SJSA1 (cell line): Measurements from ENCODE around the gene GDNF. TPM values are rescaled to one million over a fixed set of nuclear protein-coding genes. Genes with fewer than 3 reads are reported as not detected.
"Not testable (repeated sequence)": the region's sequence is repeated elsewhere in the genome, so short reads cannot be mapped to it uniquely, and the experiment has no call there.

Experiments
- DNase-seq, 2 experiments: peaks; one replicate each; pipeline ENCODE4 v3.0.0-alpha.2; 2015 to 2020; ENCODE audit warnings: low spot score in 2 of 2, low read depth in 1 of 2
- H3K27ac ChIP-seq: fragments of 250-450 bp; sonication (Bioruptor Pico); 2 replicates; pipeline ENCODE4 v1.5.1; 2020; ENCODE audit warnings: mild to moderate bottlenecking, moderate library complexity
- H3K27me3 ChIP-seq: fragments of 250-450 bp; sonication (Bioruptor Pico); replicated peaks from 2 replicates; pipeline ENCODE4 v1.5.1; 2020; ENCODE audit warnings: mild to moderate bottlenecking, moderate library complexity
- H3K36me3 ChIP-seq: fragments of 250-450 bp; sonication (Bioruptor Pico); 2 replicates; pipeline ENCODE4 v1.5.1; 2020; ENCODE audit warnings: mild to moderate bottlenecking
- H3K4me1 ChIP-seq: fragments of 250-450 bp; sonication (Bioruptor Pico); replicated peaks from 2 replicates; pipeline ENCODE4 v1.6.1; 2021; ENCODE audit warnings: mild to moderate bottlenecking
- H3K4me3 ChIP-seq: fragments of 250-450 bp; sonication (Bioruptor Pico); 2 replicates; pipeline ENCODE4 v1.5.1; 2020; ENCODE audit warnings: mild to moderate bottlenecking
- H3K9me3 ChIP-seq: fragments of 250-450 bp; sonication (Bioruptor Pico); replicated peaks from 2 replicates; pipeline ENCODE4 v1.5.1; 2020; ENCODE audit warnings: mild to moderate bottlenecking
- total RNA-seq: library from RNA; depleted of rRNA; stranded (reverse); fragments of >200 nt; shearing (Covaris generic); gene quantifications from 2 replicates; pipeline ENCODE4 v1.2.3, GENCODE V29; 2014

Gene GDNF
- total RNA-seq, 1 experiment from 2014 or later = 2.9 TPM

DNA sequence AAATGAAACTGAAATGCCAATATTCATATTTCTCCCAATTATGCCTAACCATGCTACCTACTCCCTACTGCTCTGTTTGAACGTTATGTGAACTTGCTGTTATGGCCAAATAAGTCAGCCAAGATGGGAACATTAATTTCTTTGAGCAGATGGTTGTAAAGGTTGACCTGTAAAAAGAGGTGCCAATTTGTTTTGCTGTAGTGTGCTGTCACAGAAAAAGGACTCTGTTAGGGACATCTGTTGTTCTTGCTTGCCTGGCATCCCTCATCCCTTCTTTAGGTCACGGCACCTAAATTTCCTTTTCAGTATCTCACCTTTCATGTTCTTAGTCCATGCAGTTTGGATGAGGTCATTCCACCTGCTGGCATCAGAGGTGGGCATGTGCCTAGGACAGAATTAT is 35.4 kb downstream of the GDNF start:
- H3K4me3 ChIP-seq = no peak overlapping the region
- H3K4me1 ChIP-seq = no peaks in the 10 kb centered on the region; the same call in 1 of the 2 replicates
- no peaks in the 10 kb centered on the region for H3K36me3 ChIP-seq
- H3K9me3 ChIP-seq = peaks cover 4% of the 10 kb centered on the region; the same call in 1 of the 2 replicates
- H3K27ac ChIP-seq = no peak overlapping the region
- no peak for DNase-seq
- no peaks in the 10 kb centered on the region for H3K27me3 ChIP-seq

DNA sequence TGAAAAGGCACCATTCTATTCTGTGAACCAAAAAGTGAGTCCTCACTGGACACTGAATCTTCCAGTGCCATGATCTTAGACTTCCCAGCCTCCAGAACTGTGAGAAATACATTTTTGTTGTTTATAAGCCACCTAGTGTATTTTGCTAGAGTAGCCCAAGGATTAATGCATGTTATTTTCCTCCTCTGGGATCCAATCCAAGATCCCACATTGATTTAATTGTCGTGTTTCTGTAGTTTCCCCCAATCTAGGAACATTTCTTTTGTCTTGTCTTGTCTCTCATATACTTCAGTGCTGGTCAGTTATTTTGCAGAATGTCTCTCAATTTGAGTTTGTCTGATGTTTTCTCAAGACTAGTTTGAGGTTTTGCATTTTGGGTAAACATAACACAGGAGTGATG is 36.4 kb downstream of the GDNF start:
- no peak for DNase-seq
- no peak overlapping the region for H3K27ac ChIP-seq
- H3K4me1 ChIP-seq = no peaks in the 10 kb centered on the region; the same call in 1 of the 2 replicates
- H3K27me3 ChIP-seq = no peaks in the 10 kb centered on the region
- peaks cover 4% of the 10 kb centered on the region; the same call in 1 of the 2 replicates for H3K9me3 ChIP-seq
- no peaks in the 10 kb centered on the region for H3K36me3 ChIP-seq
- H3K4me3 ChIP-seq = no peak overlapping the region

DNA sequence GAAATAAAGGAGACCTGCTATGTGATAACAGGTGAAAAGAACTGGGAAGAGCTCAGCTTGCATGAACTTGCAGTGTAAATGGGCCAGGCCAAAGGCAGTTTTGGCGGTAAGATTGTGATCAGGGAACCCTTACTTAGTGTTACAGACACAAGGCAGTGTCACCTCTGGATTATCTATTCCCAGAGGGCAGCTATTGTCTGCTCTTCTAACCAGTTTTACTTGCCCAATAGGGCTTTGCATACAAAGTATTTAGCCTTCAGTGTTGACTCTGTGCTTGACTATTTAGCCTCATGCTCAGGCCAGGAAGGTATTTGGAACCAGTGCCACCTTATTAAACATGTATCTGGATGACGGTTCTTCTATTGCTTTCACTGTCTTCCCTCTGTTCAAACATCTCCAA is 38.3 kb downstream of the GDNF start:
- no peaks in the 10 kb centered on the region for H3K36me3 ChIP-seq
- no peaks in the 10 kb centered on the region for H3K27me3 ChIP-seq
- no peak for DNase-seq
- H3K4me1 ChIP-seq = no peaks in the 10 kb centered on the region; the same call in 1 of the 2 replicates
- peaks cover 4% of the 10 kb centered on the region; the same call in 1 of the 2 replicates for H3K9me3 ChIP-seq
- H3K4me3 ChIP-seq = no peak overlapping the region
- H3K27ac ChIP-seq = no peak overlapping the region

DNA sequence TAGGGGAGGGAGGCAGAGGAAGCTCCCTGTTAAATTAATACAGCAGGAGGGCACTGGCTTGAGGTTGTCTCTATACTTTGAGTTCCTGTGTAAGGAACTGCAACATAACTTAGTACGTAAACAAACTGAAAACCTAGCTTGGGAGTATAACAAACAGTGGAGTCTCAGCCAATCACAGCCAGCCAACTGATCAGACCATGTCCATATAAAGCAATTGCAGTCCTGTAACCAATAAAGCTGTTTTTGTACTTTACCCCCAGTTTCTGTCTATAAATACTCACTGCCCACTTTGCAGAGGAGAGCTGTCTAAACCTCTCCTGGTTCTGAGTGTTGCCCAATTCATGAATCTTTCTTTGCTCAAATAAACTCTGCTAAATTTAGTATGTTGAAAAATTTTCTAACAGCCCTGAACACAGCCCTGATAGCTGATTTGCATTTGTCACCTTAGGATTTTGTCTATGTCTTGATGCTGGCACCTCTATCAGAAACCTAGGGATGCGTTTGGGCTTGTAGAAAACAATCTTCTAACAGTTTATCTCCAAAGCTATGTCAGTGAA is 39.9 kb downstream of the GDNF start:
- no peak overlapping the region for H3K27ac ChIP-seq
- no peaks in the 10 kb centered on the region for H3K27me3 ChIP-seq
- DNase-seq = no peak
- no peaks in the 10 kb centered on the region; the same call in 1 of the 2 replicates for H3K4me1 ChIP-seq
- peaks cover 12% of the 10 kb centered on the region for H3K9me3 ChIP-seq
- no peak overlapping the region for H3K4me3 ChIP-seq
- no peaks in the 10 kb centered on the region for H3K36me3 ChIP-seq

DNA sequence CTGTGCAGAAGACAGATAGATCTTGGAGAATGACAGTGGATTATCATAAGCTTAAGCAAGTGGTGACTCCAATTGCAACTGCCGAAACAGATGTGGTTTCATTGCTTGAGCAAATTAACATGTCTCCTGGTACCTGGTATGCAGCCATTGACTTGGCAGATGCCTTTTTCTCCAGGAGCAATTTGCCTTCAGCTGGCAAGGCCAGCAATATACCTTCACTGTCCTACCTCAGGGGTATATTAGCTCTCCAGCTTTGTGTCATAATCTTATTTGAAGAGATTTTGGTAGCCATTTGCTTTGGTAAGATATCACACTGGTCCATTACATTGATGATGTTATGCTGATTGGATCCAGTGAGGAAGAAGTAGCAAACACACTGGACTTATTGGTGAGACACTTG is 43.4 kb downstream of the GDNF start:
- H3K4me1 ChIP-seq, H3K27ac ChIP-seq, H3K4me3 ChIP-seq, H3K36me3 ChIP-seq, H3K27me3 ChIP-seq, DNase-seq: not testable (repeated sequence)
- H3K9me3 ChIP-seq = peaks cover 14% of the 10 kb centered on the region

DNA sequence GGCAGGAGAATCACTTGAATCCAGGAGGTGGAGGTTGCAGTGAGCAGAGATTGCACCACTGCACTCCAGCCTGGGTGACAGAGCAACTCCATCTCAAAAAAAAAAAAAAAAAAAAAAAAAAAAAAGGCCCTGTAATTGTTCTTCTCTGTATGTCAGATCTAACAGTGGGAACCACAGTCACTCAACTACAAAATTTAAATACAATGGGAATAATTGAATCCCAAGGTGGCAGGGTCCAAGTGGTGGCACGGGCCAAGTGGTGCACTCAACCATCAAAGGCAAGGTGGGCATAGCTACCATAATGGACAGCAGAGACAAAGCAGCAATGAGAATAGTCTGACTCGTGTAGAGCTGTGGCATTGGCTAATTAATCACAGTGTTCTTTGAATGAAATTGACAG is 44.5 kb downstream of the GDNF start:
- not testable (repeated sequence) for H3K4me1 ChIP-seq, DNase-seq, H3K27me3 ChIP-seq, H3K27ac ChIP-seq, H3K4me3 ChIP-seq, H3K36me3 ChIP-seq
- peaks cover 14% of the 10 kb centered on the region for H3K9me3 ChIP-seq

DNA sequence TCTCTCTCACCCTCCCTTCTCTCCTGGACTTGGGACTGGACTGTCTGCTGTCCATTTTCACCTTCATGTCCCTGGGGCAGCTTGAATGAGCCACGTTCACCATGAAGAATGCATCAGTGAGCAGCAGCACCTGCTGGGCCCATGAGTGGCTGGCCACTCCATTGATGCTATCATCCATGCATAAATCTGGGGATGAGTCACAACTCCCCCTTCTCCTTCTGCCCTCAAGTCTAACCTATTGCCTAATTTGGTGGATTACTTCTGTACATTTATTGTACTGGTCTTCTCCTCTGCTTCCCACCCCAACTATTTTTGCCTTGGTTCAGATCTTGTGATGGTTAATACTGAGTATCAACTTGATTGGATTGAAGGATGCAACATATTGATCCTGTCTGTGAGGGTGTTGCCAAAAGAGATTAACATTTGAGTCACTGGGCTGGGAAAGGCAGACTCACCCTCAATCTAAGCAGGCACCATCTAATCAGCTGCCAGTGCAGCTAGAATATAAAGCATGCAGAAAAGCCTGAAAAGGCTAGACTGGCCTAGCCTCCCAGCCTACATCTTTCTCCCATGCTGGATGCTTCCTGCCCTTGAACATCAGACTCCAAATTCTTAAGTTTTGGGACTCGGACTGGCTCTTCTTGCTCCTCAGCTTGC is 46.7 kb downstream of the GDNF start:
- Histone ChIP-seq H3K27me3 (no peaks in the 10 kb centered on the region), H3K4me3 (no peak overlapping the region), H3K4me1 (peaks cover 6% of the 10 kb centered on the region; the same call in 1 of the 2 replicates), H3K9me3 (peaks cover 14% of the 10 kb centered on the region), H3K27ac (no peak overlapping the region), H3K36me3 (no peaks in the 10 kb centered on the region)
- no peak for DNase-seq

DNA sequence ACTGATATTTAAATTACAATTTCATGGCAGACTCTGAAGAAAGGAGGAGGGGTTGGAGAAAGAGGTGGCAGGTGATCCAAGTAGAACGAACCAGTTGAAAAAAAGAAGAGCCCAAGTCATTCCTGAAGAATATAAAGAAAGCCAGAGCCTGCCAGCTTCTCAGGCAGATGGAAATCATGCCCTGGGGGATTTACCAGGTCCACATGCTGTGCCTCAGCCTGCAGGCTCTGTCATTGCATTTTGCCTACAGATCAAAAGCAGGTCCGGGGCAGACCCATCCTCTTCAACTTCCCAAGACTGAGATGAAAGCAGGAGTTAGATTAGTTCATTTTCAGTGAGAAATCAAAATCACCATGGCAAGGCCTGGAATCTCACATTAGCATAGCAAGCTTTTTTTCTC is 48.5 kb downstream of the GDNF start:
- Histone ChIP-seq H3K27ac (no peak overlapping the region), H3K27me3 (no peaks in the 10 kb centered on the region), H3K4me1 (peaks cover 18% of the 10 kb centered on the region), H3K36me3 (no peaks in the 10 kb centered on the region), H3K4me3 (no peak overlapping the region), H3K9me3 (peaks cover 14% of the 10 kb centered on the region)
- no peak for DNase-seq

DNA sequence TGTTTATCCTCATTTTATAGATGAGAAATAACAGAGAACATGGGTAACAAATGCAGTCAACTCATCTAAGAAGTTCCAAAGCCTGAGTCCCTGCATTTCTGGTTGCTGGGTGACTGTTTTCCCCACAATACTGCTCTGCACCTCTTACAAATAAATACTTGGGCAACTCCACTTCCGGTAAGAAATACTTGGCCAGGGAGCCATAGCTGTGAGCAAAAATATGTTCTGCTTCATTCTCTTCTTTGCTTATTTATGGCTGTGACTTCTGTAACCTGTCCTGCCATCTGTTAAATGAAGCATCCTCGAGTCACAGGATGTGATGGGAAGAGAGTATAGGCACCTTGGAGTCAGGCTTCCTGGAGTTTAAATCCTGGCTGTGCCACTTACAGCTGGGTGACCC is 49.9 kb downstream of the GDNF start:
- H3K27me3 ChIP-seq = no peaks in the 10 kb centered on the region
- 0 out of 2 replicates have a peak, but pooled peaks cover 6% of the 10 kb centered on the region for H3K9me3 ChIP-seq
- H3K4me1 ChIP-seq = peaks cover 22% of the 10 kb centered on the region
- peak in 1 of 2 experiments; percentile 36 for DNase-seq
- no peaks in the 10 kb centered on the region for H3K36me3 ChIP-seq
- H3K27ac ChIP-seq = peak overlapping the region; percentile 37; the same call in 1 of the 2 replicates
- no peak overlapping the region for H3K4me3 ChIP-seq

DNA sequence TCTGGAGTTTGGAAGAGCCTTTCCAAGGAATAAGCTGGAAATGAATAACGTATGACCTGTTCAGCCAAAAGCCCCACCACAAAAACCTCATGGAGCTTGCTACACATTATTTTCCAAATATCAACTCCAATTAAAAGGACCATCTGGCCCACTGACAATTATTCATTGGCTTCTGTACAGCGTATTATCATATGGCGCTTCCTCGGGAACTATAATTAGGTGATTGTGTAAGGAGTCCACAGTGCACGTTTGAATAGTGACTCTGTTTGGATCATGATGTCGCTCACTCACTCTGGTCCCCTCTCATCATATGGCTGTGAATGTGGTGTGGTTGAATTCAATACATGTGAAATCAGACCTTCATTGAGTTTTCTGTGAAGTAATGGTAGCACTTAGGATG is 52.1 kb downstream of the GDNF start:
- Histone ChIP-seq H3K4me3 (no peak overlapping the region), H3K4me1 (peaks cover 22% of the 10 kb centered on the region), H3K27me3 (no peaks in the 10 kb centered on the region), H3K9me3 (0 out of 2 replicates have a peak, but pooled peaks cover 4% of the 10 kb centered on the region), H3K36me3 (no peaks in the 10 kb centered on the region), H3K27ac (peak overlapping the region; percentile 43)
- DNase-seq = no peak

DNA sequence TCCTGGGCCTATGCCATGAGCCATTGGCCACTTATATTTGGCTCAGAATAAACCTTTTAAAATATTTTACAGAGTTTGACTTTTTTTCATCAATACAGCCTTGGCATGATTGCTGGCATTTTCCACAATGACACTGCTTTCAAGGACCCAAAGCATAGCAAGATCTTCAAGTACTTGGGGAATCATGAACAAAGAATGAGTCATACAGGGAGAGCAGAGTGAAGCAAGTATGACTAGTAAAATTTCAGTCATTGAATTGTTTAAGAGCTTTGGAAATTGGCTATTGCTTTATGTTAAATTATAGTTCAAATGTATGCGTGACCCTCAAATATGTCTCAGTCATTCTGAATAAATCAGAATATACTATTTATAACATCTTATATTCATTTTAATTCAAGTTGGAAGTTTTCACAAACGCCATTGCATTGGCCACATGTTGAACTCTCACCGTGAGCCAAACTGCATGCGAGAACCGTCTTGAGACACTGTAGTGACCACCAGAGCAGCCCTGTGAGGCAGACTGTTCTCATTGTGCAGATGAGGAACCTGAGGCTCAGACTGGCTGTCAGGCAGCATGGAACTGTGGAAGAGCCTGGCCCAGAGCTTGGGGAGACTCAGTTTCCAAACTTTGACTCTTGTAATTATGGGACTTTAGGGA is 52.9 kb downstream of the GDNF start:
- peak in 1 of 2 experiments; percentile 48 for DNase-seq
- Histone ChIP-seq H3K4me3 (no peak overlapping the region), H3K27me3 (no peaks in the 10 kb centered on the region), H3K27ac (peak overlapping the region; percentile 43), H3K4me1 (peaks cover 22% of the 10 kb centered on the region), H3K36me3 (no peaks in the 10 kb centered on the region), H3K9me3 (0 out of 2 replicates have a peak, but pooled peaks cover 4% of the 10 kb centered on the region)

DNA sequence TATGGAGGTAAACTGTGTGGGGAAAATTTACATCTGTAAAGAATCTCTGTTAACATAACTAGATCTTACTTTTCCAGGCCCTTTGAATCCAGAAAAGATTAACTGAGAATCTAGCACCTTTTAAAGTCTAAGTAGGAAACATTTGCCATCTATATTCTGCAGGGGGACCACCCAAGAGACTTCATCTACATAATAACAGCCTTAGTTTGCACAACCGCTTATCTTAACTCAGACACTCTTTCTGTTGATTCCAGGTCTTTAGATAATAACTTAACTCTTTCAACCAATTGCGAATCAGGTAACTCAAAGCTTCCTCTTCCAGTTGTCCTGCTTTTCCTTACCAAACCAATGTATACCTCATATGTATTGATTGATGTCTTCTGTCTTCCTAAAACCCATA is 53.4 kb downstream of the GDNF start:
- Histone ChIP-seq H3K9me3 (no peaks in the 10 kb centered on the region), H3K36me3 (no peaks in the 10 kb centered on the region), H3K4me3 (no peak overlapping the region), H3K27ac (peak overlapping the region; percentile 43; the same call in 1 of the 2 replicates), H3K27me3 (no peaks in the 10 kb centered on the region), H3K4me1 (peaks cover 22% of the 10 kb centered on the region)
- no peak for DNase-seq

DNA sequence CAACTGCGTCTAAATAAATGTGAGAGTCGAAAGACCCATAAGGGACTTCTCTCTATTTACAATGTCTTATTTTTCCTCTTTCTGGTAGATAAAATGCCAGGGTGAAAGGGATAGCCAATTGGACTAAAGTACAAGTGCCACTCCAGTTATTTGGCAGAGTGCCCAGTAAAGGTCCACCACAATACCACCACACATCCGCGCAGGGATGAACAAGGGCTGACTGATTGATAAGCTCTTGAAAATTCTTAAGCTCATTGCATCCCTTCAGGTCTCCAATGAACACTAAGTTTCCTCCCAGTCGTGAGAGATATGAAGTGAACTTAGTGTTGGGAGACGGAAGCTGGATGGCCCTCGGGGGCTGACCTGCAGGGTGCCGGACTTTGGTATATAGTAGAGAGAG is 58.4 kb downstream of the GDNF start:
- H3K4me1 ChIP-seq = peaks cover 18% of the 10 kb centered on the region
- H3K27me3 ChIP-seq, DNase-seq, H3K4me3 ChIP-seq, H3K9me3 ChIP-seq, H3K27ac ChIP-seq, H3K36me3 ChIP-seq: not testable (repeated sequence)
